HepG2 (cell line): ENCODE data around the gene DSG2. TPM values are rescaled to one million over a fixed set of nuclear protein-coding genes. Genes with fewer than 3 reads are reported as not detected.
A peak's percentile ranks its signal among the peaks of the same experiment; 100 is the strongest.

Experiments
- CREBL2 ChIP-seq: sonication (generic); formaldehyde crosslinking; IDR thresholded peaks from 2 replicates; pipeline ENCODE4 v1.8.1; 2023; ENCODE audit warnings: missing genetic modification reagents, mild to moderate bottlenecking, borderline replicate concordance
- E2F2 ChIP-seq: sonication (generic); formaldehyde crosslinking; IDR thresholded peaks from 2 replicates; pipeline ENCODE4 v1.4.0; 2020; ENCODE audit warnings: missing genetic modification reagents, borderline replicate concordance
- EP300 ChIP-seq, 3 experiments: sonication (generic) in 1 of 3; formaldehyde crosslinking in 1 of 3; IDR thresholded peaks; 2 replicates each; pipeline versions ENCODE4 v1.5.1 to v1.6.1; 2011 to 2020; ENCODE audit warnings: low read depth in 2 of 3, low read length in 2 of 3, borderline replicate concordance in 1 of 3, improper control_type of control experiment in 1 of 3, mild to moderate bottlenecking in 1 of 3, missing genetic modification reagents in 1 of 3, moderate library complexity in 1 of 3
- HNRNPK ChIP-seq: fragments of 200-400 bp; formaldehyde crosslinking; IDR thresholded peaks from 2 replicates; pipeline ENCODE4 v1.6.1; 2018; ENCODE audit warnings: low read length, low read depth, moderate library complexity, mild to moderate bottlenecking; ENCODE audit not compliant: poor library complexity, severe bottlenecking
- HOXD1 ChIP-seq: sonication (generic); formaldehyde crosslinking; IDR thresholded peaks from 2 replicates; pipeline ENCODE4 v1.5.0; 2020; ENCODE audit warnings: missing genetic modification reagents
- ISL2 ChIP-seq: sonication (generic); formaldehyde crosslinking; IDR thresholded peaks from 2 replicates; pipeline ENCODE4 v1.5.0; 2020; ENCODE audit warnings: missing genetic modification reagents
- KDM1A ChIP-seq: IDR thresholded peaks from 2 replicates; pipeline ENCODE4 v1.6.1; 2016; ENCODE audit warnings: missing compliant biosample characterization
- MATR3 ChIP-seq: sonication (generic); formaldehyde crosslinking; IDR thresholded peaks from 2 replicates; pipeline ENCODE4 v1.4.0; 2020; ENCODE audit warnings: missing genetic modification reagents
- NR2F1 ChIP-seq, 2 experiments: fragments of 450-650 bp in 1 of 2; formaldehyde crosslinking in 1 of 2; IDR thresholded peaks; 2 replicates each; pipeline versions ENCODE4 v1.5.0 to v1.6.1; 2016 to 2020; ENCODE audit warnings: mild to moderate bottlenecking in 1 of 2, missing compliant biosample characterization in 1 of 2, missing genetic modification reagents in 1 of 2, moderate library complexity in 1 of 2
- NR2F6 ChIP-seq, 2 experiments: IDR thresholded peaks; 2 replicates each; pipeline ENCODE4 v1.6.1; 2016; ENCODE audit warnings: antibody characterized with exemption in 1 of 2, mild to moderate bottlenecking in 1 of 2
- RBFOX2 ChIP-seq: fragments of 200-400 bp; formaldehyde crosslinking; IDR thresholded peaks from 2 replicates; pipeline ENCODE4 v1.6.1; 2017; ENCODE audit warnings: low read depth, mild to moderate bottlenecking, low read length
- SKI ChIP-seq: fragments of 450-650 bp; IDR thresholded peaks from one replicate; pipeline ENCODE4 v1.6.1; 2018; ENCODE audit warnings: mild to moderate bottlenecking; ENCODE audit not compliant: partially characterized antibody
- SMC3 ChIP-seq: IDR thresholded peaks from 2 replicates; pipeline ENCODE4 v1.6.1; 2011; ENCODE audit warnings: low read length, improper control_type of control experiment
- ZBTB44 ChIP-seq: sonication (generic); formaldehyde crosslinking; IDR thresholded peaks from 2 replicates; pipeline ENCODE4 v1.4.0; 2020; ENCODE audit warnings: missing genetic modification reagents
- ZNF468 ChIP-seq: sonication (generic); formaldehyde crosslinking; IDR thresholded peaks from 2 replicates; pipeline ENCODE4 v1.8.0; 2022; ENCODE audit warnings: mild to moderate bottlenecking, moderate library complexity, missing genetic modification reagents
- ZNF570 ChIP-seq: sonication (generic); formaldehyde crosslinking; IDR thresholded peaks from 2 replicates; pipeline ENCODE4 v1.4.0; 2020; ENCODE audit warnings: mild to moderate bottlenecking, missing genetic modification reagents, borderline replicate concordance
- ZNF605 ChIP-seq: sonication (generic); formaldehyde crosslinking; IDR thresholded peaks from 2 replicates; pipeline ENCODE4 v1.8.0; 2022; ENCODE audit warnings: mild to moderate bottlenecking, missing genetic modification reagents
- ZNF607 ChIP-seq: sonication (generic); formaldehyde crosslinking; IDR thresholded peaks from 2 replicates; pipeline ENCODE4 v1.5.1; 2020; ENCODE audit warnings: missing genetic modification reagents, mild to moderate bottlenecking, borderline replicate concordance
- ZNF614 ChIP-seq: IDR thresholded peaks from 2 replicates; pipeline ENCODE4 v1.6.1; 2018; ENCODE audit warnings: missing biosample characterization, missing genetic modification reagents, inconsistent platforms, borderline replicate concordance
- polyA plus RNA-seq, 8 experiments: library from polyadenylated mRNA; depleted of rRNA in 3 of 8; stranded (reverse) in 7 of 8; unstranded in 1 of 8; fragments of >200 nt; fragmentation: Illumina TruSeq in 4 of 8; extraction: Trizol in 4 of 8; gene quantifications; 2 replicates each; pipeline versions ENCODE4 v1.2.1 to v1.2.3, GENCODE V29; 2011 to 2016; ENCODE audit warnings: low read depth in 4 of 8, missing spikeins in 1 of 8, mixed read lengths in 1 of 8; ENCODE audit not compliant: insufficient read depth in 1 of 8
- total RNA-seq, 5 experiments: library from RNA; depleted of rRNA; stranded (reverse); fragments of >200 nt; fragmentation: Illumina TruSeq; extraction: Trizol; gene quantifications; 2 replicates each; pipeline ENCODE4 v1.2.3, GENCODE V29; 2016; ENCODE audit warnings: low read depth in 1 of 5
- TF ChIP-seq, protein P1 (sequence below): sonication (generic); formaldehyde crosslinking; IDR thresholded peaks from 2 replicates; pipeline ENCODE4 v1.4.0; 2020; ENCODE audit warnings: missing genetic modification reagents
- TF ChIP-seq, protein P2 (sequence below): IDR thresholded peaks from 2 replicates; pipeline ENCODE4 v1.6.1; 2016; ENCODE audit warnings: mild to moderate bottlenecking
- TF ChIP-seq, protein P3 (sequence below): sonication (generic); formaldehyde crosslinking; IDR thresholded peaks from 2 replicates; pipeline ENCODE4 v1.8.0; 2022; ENCODE audit warnings: mild to moderate bottlenecking, missing genetic modification reagents, moderate library complexity

The DSG2 gene
- total and polyA plus RNA-seq, 2 of the 13 experiments (the other 11 are each of a cell fraction or from before 2014, with no cell fraction given): 23.3 to 66.7 TPM

DNA sequence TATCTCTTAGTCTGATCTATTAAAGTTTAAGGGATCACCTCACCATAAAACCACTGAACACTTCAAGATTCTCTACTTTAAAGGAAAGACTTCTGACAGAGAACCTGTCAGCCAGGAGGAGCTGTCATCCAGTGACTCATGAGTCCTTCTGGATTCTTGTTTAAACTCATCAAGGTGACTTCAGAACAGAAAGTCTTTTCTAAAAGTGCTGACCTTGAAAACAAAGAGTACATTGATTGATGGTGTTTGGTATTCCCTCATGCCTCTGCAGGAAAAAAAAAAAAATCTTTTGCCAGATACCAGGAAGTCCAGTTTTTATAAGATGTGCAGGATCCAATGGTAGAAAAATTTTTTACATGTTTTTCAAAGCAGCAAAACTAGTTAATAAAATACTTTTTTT, 12.3 kb downstream of the DSG2 start (continued):
- no peak for TF ChIP-seq ZNF614 (CRISPR knock-in tag)
- peak in 1 of 2 experiments; percentile 66; a peak in 1 of 4 replicates for TF ChIP-seq EP300 (IDR thresholded peaks at IDR 0.05; ENCODE audit: low read depth in 2 of 2, low read length in 2 of 2)
- no peak for TF ChIP-seq EP300 (CRISPR knock-in tag; IDR thresholded peaks at IDR 0.05; ENCODE audit: borderline replicate concordance)
- peak; percentile 94; the same call in 1 of the 2 replicates for TF ChIP-seq HOXD1 (CRISPR knock-in tag)
- no peak for TF ChIP-seq SKI
- TF ChIP-seq ZNF607 (CRISPR knock-in tag): no peak
- TF ChIP-seq NR2F1 (CRISPR knock-in tag; IDR thresholded peaks at IDR 0.05): no peak
- TF ChIP-seq, protein P1, sequence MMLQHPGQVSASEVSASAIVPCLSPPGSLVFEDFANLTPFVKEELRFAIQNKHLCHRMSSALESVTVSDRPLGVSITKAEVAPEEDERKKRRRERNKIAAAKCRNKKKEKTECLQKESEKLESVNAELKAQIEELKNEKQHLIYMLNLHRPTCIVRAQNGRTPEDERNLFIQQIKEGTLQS (CRISPR knock-in tag): 0 out of 2 replicates have a peak, but pooled peaks have one; percentile 43
- TF ChIP-seq, protein P2, sequence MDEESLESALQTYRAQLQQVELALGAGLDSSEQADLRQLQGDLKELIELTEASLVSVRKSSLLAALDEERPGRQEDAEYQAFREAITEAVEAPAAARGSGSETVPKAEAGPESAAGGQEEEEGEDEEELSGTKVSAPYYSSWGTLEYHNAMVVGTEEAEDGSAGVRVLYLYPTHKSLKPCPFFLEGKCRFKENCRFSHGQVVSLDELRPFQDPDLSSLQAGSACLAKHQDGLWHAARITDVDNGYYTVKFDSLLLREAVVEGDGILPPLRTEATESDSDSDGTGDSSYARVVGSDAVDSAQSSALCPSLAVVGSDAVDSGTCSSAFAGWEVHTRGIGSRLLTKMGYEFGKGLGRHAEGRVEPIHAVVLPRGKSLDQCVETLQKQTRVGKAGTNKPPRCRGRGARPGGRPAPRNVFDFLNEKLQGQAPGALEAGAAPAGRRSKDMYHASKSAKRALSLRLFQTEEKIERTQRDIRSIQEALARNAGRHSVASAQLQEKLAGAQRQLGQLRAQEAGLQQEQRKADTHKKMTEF (CRISPR knock-in tag): 0 out of 2 replicates have a peak, but pooled peaks have one; percentile 23
- TF ChIP-seq HNRNPK: no peak
- TF ChIP-seq, protein P3, sequence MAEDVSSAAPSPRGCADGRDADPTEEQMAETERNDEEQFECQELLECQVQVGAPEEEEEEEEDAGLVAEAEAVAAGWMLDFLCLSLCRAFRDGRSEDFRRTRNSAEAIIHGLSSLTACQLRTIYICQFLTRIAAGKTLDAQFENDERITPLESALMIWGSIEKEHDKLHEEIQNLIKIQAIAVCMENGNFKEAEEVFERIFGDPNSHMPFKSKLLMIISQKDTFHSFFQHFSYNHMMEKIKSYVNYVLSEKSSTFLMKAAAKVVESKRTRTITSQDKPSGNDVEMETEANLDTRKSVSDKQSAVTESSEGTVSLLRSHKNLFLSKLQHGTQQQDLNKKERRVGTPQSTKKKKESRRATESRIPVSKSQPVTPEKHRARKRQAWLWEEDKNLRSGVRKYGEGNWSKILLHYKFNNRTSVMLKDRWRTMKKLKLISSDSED: no peak
- TF ChIP-seq MATR3 (CRISPR knock-in tag): no peak
- no peak for TF ChIP-seq E2F2
- TF ChIP-seq ZNF570 (CRISPR knock-in tag): no peak
- TF ChIP-seq CREBL2 (CRISPR knock-in tag): no peak
- no peak for TF ChIP-seq KDM1A (CRISPR knock-in tag)
- TF ChIP-seq ZNF468 (CRISPR knock-in tag): no peak
- no peak for TF ChIP-seq ZNF605 (CRISPR knock-in tag)
- TF ChIP-seq NR2F6 (IDR thresholded peaks at IDR 0.05): peak; percentile 45; the same call in 1 of the 2 replicates
- TF ChIP-seq NR2F6 (CRISPR knock-in tag; IDR thresholded peaks at IDR 0.05): no peak
- no peak for TF ChIP-seq ZBTB44 (CRISPR knock-in tag)
- TF ChIP-seq RBFOX2: no peak
- TF ChIP-seq ISL2: peak; percentile 44; the same call in 1 of the 2 replicates
- no peak for TF ChIP-seq SMC3
